ENCODE results near the gene ASMTL.

Gene ASMTL

GRCh38 chrX:1400742-1401471 lies 51.8 kb downstream of the ASMTL start:
- peak; percentile 47 for DNase-seq

- no peak for DNase-seq
These were observed 52.7 kb downstream of the ASMTL start for GRCh38 chrX:1400049-1400448.

GRCh38 chrX:1398431-1399340 lies 54.0 kb downstream of the ASMTL start:
- DNase-seq = no peak

GRCh38 chrX:1397441-1398270 lies 55.1 kb downstream of the ASMTL start:
- no peak for DNase-seq

GRCh38 chrX:1397001-1397400 lies 55.7 kb downstream of the ASMTL start:
- DNase-seq = no peak

GRCh38 chrX:1395646-1396216 lies 57.0 kb downstream of the ASMTL start:
- DNase-seq = no peak

- no peak for DNase-seq
These were observed 57.8 kb downstream of the ASMTL start for GRCh38 chrX:1394731-1395501.

- DNase-seq = no peak
These were observed 58.7 kb downstream of the ASMTL start for GRCh38 chrX:1393871-1394615.

- peak; percentile 82 for DNase-seq
These were observed 60.2 kb downstream of the ASMTL start for GRCh38 chrX:1392376-1393068.

- DNase-seq = peak; percentile 99
These were observed 60.9 kb downstream of the ASMTL start, which contains the start of gene SLC25A6 for GRCh38 chrX:1391707-1392375. SLC25A6 (minus strand) TSS chrX:1392113; CDS start chrX:1392009, 104 bp downstream.

- DNase-seq = no peak
These were observed 61.4 kb downstream of the ASMTL start for GRCh38 chrX:1391370-1391706.

- no peak for DNase-seq
These were observed 61.9 kb downstream of the ASMTL start for GRCh38 chrX:1390621-1391369.

- no peak for DNase-seq
These were observed 62.8 kb downstream of the ASMTL start for GRCh38 chrX:1389993-1390285.

GRCh38 chrX:1389181-1389992 lies 63.3 kb downstream of the ASMTL start:
- DNase-seq = no peak

- DNase-seq = no peak
These were observed 64.1 kb downstream of the ASMTL start for GRCh38 chrX:1388651-1389050.

GRCh38 chrX:1387141-1387776 lies 65.5 kb downstream of the ASMTL start:
- DNase-seq = no peak

GRCh38 chrX:1386338-1387127 lies 66.2 kb downstream of the ASMTL start:
- DNase-seq = no peak
